ENCODE data around the gene RAB23.

RAB23 gene

GRCh38 chr6:57138026-57138425, 84.1 kb downstream of the RAB23 start:
- in situ Hi-C loops (cut with MboI; ENCODE audit: low sequenced_read_pairs) = no loop called here

GRCh38 chr6:57137350-57137749, 84.8 kb downstream of the RAB23 start:
- in situ Hi-C loops (cut with MboI; ENCODE audit: low sequenced_read_pairs) = no loop called here

Data from HL-60/S4 (cell line).